ENCODE results near the gene TTC34. TPM values are rescaled to one million over a fixed set of nuclear protein-coding genes. Genes with fewer than 3 reads are reported as not detected.

Gene TTC34
- total and polyA plus RNA-seq, 2 of the 13 experiments (the other 11 are each of a cell fraction or from before 2014, with no cell fraction given): 0.07 to 0.11 TPM

DNA sequence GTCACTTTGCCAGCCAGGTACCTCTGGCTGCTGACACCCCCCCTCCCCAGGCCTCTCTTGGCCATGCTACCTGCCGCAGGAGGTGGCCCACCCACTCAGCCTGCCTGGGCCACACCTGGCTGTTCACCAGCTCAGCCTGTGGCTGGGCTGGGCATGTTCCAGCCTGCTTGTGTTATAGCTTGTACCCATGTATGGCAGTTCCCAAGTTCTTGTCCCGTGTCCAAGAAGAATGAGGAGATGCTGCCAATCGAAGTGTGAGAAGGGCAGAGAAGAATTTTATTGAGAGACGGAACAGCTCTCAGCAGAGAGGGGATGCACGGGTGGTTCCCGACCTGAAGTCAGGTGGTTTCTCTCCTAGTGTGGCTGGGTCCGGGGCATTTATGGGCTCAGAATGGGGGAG lies 164.8 kb downstream of the TTC34 start (continued):
- TF ChIP-seq, protein P1, sequence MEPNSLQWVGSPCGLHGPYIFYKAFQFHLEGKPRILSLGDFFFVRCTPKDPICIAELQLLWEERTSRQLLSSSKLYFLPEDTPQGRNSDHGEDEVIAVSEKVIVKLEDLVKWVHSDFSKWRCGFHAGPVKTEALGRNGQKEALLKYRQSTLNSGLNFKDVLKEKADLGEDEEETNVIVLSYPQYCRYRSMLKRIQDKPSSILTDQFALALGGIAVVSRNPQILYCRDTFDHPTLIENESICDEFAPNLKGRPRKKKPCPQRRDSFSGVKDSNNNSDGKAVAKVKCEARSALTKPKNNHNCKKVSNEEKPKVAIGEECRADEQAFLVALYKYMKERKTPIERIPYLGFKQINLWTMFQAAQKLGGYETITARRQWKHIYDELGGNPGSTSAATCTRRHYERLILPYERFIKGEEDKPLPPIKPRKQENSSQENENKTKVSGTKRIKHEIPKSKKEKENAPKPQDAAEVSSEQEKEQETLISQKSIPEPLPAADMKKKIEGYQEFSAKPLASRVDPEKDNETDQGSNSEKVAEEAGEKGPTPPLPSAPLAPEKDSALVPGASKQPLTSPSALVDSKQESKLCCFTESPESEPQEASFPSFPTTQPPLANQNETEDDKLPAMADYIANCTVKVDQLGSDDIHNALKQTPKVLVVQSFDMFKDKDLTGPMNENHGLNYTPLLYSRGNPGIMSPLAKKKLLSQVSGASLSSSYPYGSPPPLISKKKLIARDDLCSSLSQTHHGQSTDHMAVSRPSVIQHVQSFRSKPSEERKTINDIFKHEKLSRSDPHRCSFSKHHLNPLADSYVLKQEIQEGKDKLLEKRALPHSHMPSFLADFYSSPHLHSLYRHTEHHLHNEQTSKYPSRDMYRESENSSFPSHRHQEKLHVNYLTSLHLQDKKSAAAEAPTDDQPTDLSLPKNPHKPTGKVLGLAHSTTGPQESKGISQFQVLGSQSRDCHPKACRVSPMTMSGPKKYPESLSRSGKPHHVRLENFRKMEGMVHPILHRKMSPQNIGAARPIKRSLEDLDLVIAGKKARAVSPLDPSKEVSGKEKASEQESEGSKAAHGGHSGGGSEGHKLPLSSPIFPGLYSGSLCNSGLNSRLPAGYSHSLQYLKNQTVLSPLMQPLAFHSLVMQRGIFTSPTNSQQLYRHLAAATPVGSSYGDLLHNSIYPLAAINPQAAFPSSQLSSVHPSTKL (CRISPR knock-in tag; IDR thresholded peaks at IDR 0.05): no peak

GRCh38 chr1:2635361-2636010 lies 166.0 kb downstream of the TTC34 start:
- H4K20me1 ChIP-seq (ENCODE audit: insufficient read depth, low read length): no peaks in the 10 kb centered on the region
- CTCF ChIA-PET (ENCODE audit: low intra/inter-chr PET ratio, low total read pairs): no interaction called here
- H3K4me1 ChIP-seq (ENCODE audit: insufficient read depth, low read length): peaks cover 40% of the 10 kb centered on the region
- no TSS peak for BruUV-seq (replicated peaks)
- H3K27ac ChIP-seq (ENCODE audit: extremely low read length, insufficient read depth, low read length): no peak overlapping the region
- H3K9me3 ChIP-seq (ENCODE audit: low read length): peaks cover 7% of the 10 kb centered on the region; the same call in 1 of the 2 replicates
- H3K79me2 ChIP-seq (ENCODE audit: insufficient read depth, low read length): no peaks in the 10 kb centered on the region
- TF ChIP-seq GLI4 (CRISPR knock-in tag; IDR thresholded peaks at IDR 0.05; ENCODE audit: borderline replicate concordance): no peak
- TF ChIP-seq SRF (IDR thresholded peaks at IDR 0.05; ENCODE audit: low read depth, low read length): no peak
- TF ChIP-seq RORA (CRISPR knock-in tag; IDR thresholded peaks at IDR 0.05): no peak
- TF ChIP-seq ZNF616 (CRISPR knock-in tag; IDR thresholded peaks at IDR 0.05; ENCODE audit: low read depth): no peak
- TF ChIP-seq PRMT3 (CRISPR knock-in tag; IDR thresholded peaks at IDR 0.05; ENCODE audit: borderline replicate concordance, low read depth): no peak
- in situ Hi-C loops (cut with HindIII; ENCODE audit: extremely low pct_ligation_motif_present, low pct_unique_long_range_greater_than_20kb) (no loop called here), intact Hi-C loops (cut with micrococcal nuclease; ENCODE audit: unreplicated experiment) (loop anchor here (10.0 kb wide), 1 partner anchor 51 kb away; the partner anchor contains the start of gene PRXL2B)
- no peak overlapping the region for H3K4me2 ChIP-seq (ENCODE audit: low read depth, low read length)
- no peak for FAIRE-seq
- POLR2A ChIA-PET: no interaction called here
- H3K9ac ChIP-seq (ENCODE audit: insufficient read depth, low read depth, low read length): no peak overlapping the region
- no peak overlapping the region for H2AFZ ChIP-seq (ENCODE audit: low read length)
- no peak overlapping the region for H3K4me3 ChIP-seq (replicated peaks in 1 of 3; ENCODE audit: insufficient read depth in 1 of 3, low read depth in 2 of 3, low read length in 3 of 3)
- DNase-seq (ENCODE audit: low spot score): no peak
- H3K36me3 ChIP-seq (replicated peaks in 1 of 2; ENCODE audit: control insufficient read depth in 1 of 2, insufficient read depth in 2 of 2, low read length in 2 of 2): no peaks in the 10 kb centered on the region
- ATAC-seq: no peak
- 18% methylated on average over 3 of the region's 10 CpGs for WGBS (ENCODE audit: low lambda C conversion rate)
- H3K27me3 ChIP-seq (ENCODE audit: control insufficient read depth in 1 of 2, insufficient read depth in 2 of 2, low read length in 2 of 2): peaks cover 2 to 10% of the 10 kb centered on the region in 2 experiments; a peak in 2 of 5 replicates

Measured in HepG2 (cell line).